NB4 (cell line): ENCODE measurements around the gene IPPK.

Experiments
- DNase-seq: peaks from one replicate; pipeline ENCODE4 v3.0.0; 2010; ENCODE audit warnings: low read depth
- H3K4me3 ChIP-seq: one replicate; pipeline ENCODE4 v1.5.1; 2011; ENCODE audit warnings: mild to moderate bottlenecking, low read depth, low read length, moderate library complexity
- CTCF ChIP-seq: IDR thresholded peaks from one replicate; pipeline ENCODE4 v1.5.1; 2012; ENCODE audit warnings: low read depth, low read length
- MAX ChIP-seq: IDR thresholded peaks from 2 replicates; pipeline ENCODE4 v1.6.1; 2011; ENCODE audit warnings: low read depth, low read length
- MYC ChIP-seq: IDR thresholded peaks from 2 replicates; pipeline ENCODE4 v1.6.1; 2011; ENCODE audit warnings: low read depth, low read length
- POLR2A ChIP-seq: IDR thresholded peaks from 2 replicates; pipeline ENCODE4 v1.6.1; 2011; ENCODE audit warnings: mild to moderate bottlenecking; ENCODE audit not compliant: insufficient read length; ENCODE audit errors: extremely low read depth

IPPK gene

GRCh38 chr9:92617195-92617813, 52.6 kb downstream of the IPPK start:
- no peak for DNase-seq
- no peak for TF ChIP-seq MAX
- TF ChIP-seq MYC = no peak
- TF ChIP-seq CTCF = no peak
- no peak for TF ChIP-seq POLR2A
- H3K4me3 ChIP-seq = no peak overlapping the region

- no peak overlapping the region for H3K4me3 ChIP-seq
- no peak for TF ChIP-seq MAX
- no peak for TF ChIP-seq CTCF
- no peak for TF ChIP-seq MYC
- no peak for TF ChIP-seq POLR2A
- no peak for DNase-seq
These were observed 53.2 kb downstream of the IPPK start for GRCh38 chr9:92616655-92617111.

- no peak for DNase-seq
- TF ChIP-seq MAX = no peak
- TF ChIP-seq POLR2A = no peak
- TF ChIP-seq CTCF = no peak
- no peak for TF ChIP-seq MYC
- H3K4me3 ChIP-seq = no peak overlapping the region
These were observed 53.7 kb downstream of the IPPK start for GRCh38 chr9:92616199-92616641.

- no peak for DNase-seq
- TF ChIP-seq CTCF (no peak), MYC (no peak), MAX (no peak), POLR2A (no peak)
- H3K4me3 ChIP-seq = no peak overlapping the region
These were observed 54.1 kb downstream of the IPPK start for GRCh38 chr9:92615790-92616189.

- no peak for DNase-seq
- no peak for TF ChIP-seq MYC
- no peak for TF ChIP-seq CTCF
- TF ChIP-seq MAX = no peak
- TF ChIP-seq POLR2A = no peak
- H3K4me3 ChIP-seq = no peak overlapping the region
These were observed 55.0 kb downstream of the IPPK start for GRCh38 chr9:92614763-92615461.
